ENCODE results near the gene RNF10.
"Not testable (repeated sequence)": the region's sequence is repeated elsewhere in the genome, so short reads cannot be mapped to it uniquely, and the experiment has no call there.

RNF10 gene

GRCh38 chr12:120581998-120582397, 47.8 kb downstream of the RNF10 start:
- DNase-seq: no peak

GRCh38 chr12:120583478-120584030, 49.4 kb downstream of the RNF10 start:
- peak; percentile 46 for DNase-seq

GRCh38 chr12:120584343-120585149, 50.4 kb downstream of the RNF10 start:
- DNase-seq: peak; percentile 29

- no peak for DNase-seq
These were observed 52.0 kb downstream of the RNF10 start for GRCh38 chr12:120586206-120586605.

- no peak for DNase-seq
These were observed 52.7 kb downstream of the RNF10 start for GRCh38 chr12:120586860-120587259.

GRCh38 chr12:120588371-120588770, 54.2 kb downstream of the RNF10 start:
- no peak for DNase-seq

GRCh38 chr12:120588948-120589930, 55.1 kb downstream of the RNF10 start:
- DNase-seq: no peak

GRCh38 chr12:120590741-120591407, 56.7 kb downstream of the RNF10 start:
- DNase-seq: no peak

- DNase-seq: peak; percentile 83
These were observed 58.2 kb downstream of the RNF10 start for GRCh38 chr12:120592121-120593049.

- DNase-seq: no peak
These were observed 62.7 kb downstream of the RNF10 start for GRCh38 chr12:120596901-120597300.

- DNase-seq: no peak
These were observed 63.7 kb downstream of the RNF10 start for GRCh38 chr12:120597861-120598260.

- peak; percentile 66 for DNase-seq
These were observed 64.7 kb downstream of the RNF10 start for GRCh38 chr12:120598674-120599463.

- DNase-seq: no peak
These were observed 65.8 kb downstream of the RNF10 start for GRCh38 chr12:120599672-120600552.

- DNase-seq: peak; percentile 92
These were observed 68.3 kb downstream of the RNF10 start for GRCh38 chr12:120602416-120602815.

GRCh38 chr12:120610560-120610959, 76.4 kb downstream of the RNF10 start:
- DNase-seq: no peak

GRCh38 chr12:120611534-120611933, 77.4 kb downstream of the RNF10 start:
- not testable (repeated sequence) for DNase-seq

GRCh38 chr12:120614848-120615247, 80.7 kb downstream of the RNF10 start:
- no peak for DNase-seq

GRCh38 chr12:120617193-120617592, 83.0 kb downstream of the RNF10 start:
- not testable (repeated sequence) for DNase-seq

GRCh38 chr12:120617767-120618166, 83.6 kb downstream of the RNF10 start:
- not testable (repeated sequence) for DNase-seq

Measured in MV-4-11 (cell line).